Hippocampal formation (tissue), 2 donors: ENCODE data around the gene ZC3H10.
A peak's percentile ranks its signal among the peaks of the same experiment; 100 is the strongest.
"Not testable (repeated sequence)": the region's sequence is repeated elsewhere in the genome, so short reads cannot be mapped to it uniquely, and the experiment has no call there.

Experiments
- DNase-seq, 2 donors: peaks; one replicate each; lab custom pipeline; 2025; lab: John Stamatoyannopoulos, UW

The ZC3H10 gene

GRCh38 chr12:56154818-56155217, 36.8 kb downstream of the ZC3H10 start:
- no peak for DNase-seq

- no peak for DNase-seq
Measured at GRCh38 chr12:56155256-56155845, 37.3 kb downstream of the ZC3H10 start.

GRCh38 chr12:56156464-56157200, 38.6 kb downstream of the ZC3H10 start:
- not testable (repeated sequence) for DNase-seq

GRCh38 chr12:56157201-56158028, 39.3 kb downstream of the ZC3H10 start:
- DNase-seq, result peak; percentile 63 to 87

GRCh38 chr12:56158029-56158925, 40.2 kb downstream of the ZC3H10 start, which contains the start of gene MYL6:
Gene MYL6, plus strand, starts transcription at chr12:56158359. Its CDS starts 43 bp downstream, at chr12:56158402.
- DNase-seq, result peak; percentile 92 to 99

- DNase-seq, result peak; percentile 18 to 32
Measured at GRCh38 chr12:56158926-56159461, 40.9 kb downstream of the ZC3H10 start.

- DNase-seq, result no peak
Measured at GRCh38 chr12:56159482-56160192, 41.6 kb downstream of the ZC3H10 start.

- no peak for DNase-seq
Measured at GRCh38 chr12:56160193-56160763, 42.2 kb downstream of the ZC3H10 start.

- no peak for DNase-seq
Measured at GRCh38 chr12:56160894-56161689, 43.0 kb downstream of the ZC3H10 start.

GRCh38 chr12:56161690-56162351, 43.8 kb downstream of the ZC3H10 start:
- DNase-seq, result no peak

GRCh38 chr12:56162468-56163290, 44.6 kb downstream of the ZC3H10 start:
- DNase-seq, result no peak

GRCh38 chr12:56163533-56164344, 45.7 kb downstream of the ZC3H10 start:
- DNase-seq, result no peak

GRCh38 chr12:56164345-56164729, 46.3 kb downstream of the ZC3H10 start:
- no peak for DNase-seq

GRCh38 chr12:56165369-56165768, 47.3 kb downstream of the ZC3H10 start:
- DNase-seq, result no peak

- DNase-seq, result no peak
Measured at GRCh38 chr12:56169229-56169759, 51.2 kb downstream of the ZC3H10 start.

GRCh38 chr12:56172839-56173238, 54.8 kb downstream of the ZC3H10 start:
- DNase-seq, result no peak
